Neural cell (in vitro differentiated cells): ENCODE measurements around the gene ANKS1B. TPM values are rescaled to one million over a fixed set of nuclear protein-coding genes. Genes with fewer than 3 reads are reported as not detected.

Source experiments
- H2AFZ ChIP-seq: fragments of 200-600, 300-800 bp; sonication (generic), shearing (Covaris generic); 2 replicates; pipeline ENCODE4 v1.6.0; 2014; ENCODE audit warnings: low read depth, mild to moderate bottlenecking, antibody characterized with exemption, low read length, moderate library complexity
- H3F3A ChIP-seq: fragments of 200-600 bp; shearing (Covaris generic); 2 replicates; pipeline ENCODE4 v1.6.1; 2016; ENCODE audit warnings: mild to moderate bottlenecking, moderate library complexity, mixed read lengths, antibody characterized with exemption, low read length; ENCODE audit not compliant: insufficient read depth, poor library complexity, severe bottlenecking
- H3K27ac ChIP-seq: fragments of 200-600, 300-800 bp; sonication (generic), shearing (Covaris generic); 2 replicates; pipeline ENCODE4 v1.5.1; 2014; ENCODE audit warnings: mild to moderate bottlenecking, low read length, moderate library complexity
- H3K27me3 ChIP-seq: fragments of 300-800, 200-600 bp; sonication (generic), shearing (Covaris generic); 2 replicates; pipeline ENCODE4 v1.6.0; 2014; ENCODE audit warnings: mild to moderate bottlenecking, low read depth, low read length, moderate library complexity; ENCODE audit not compliant: insufficient read depth
- H3K36me3 ChIP-seq: fragments of 300-800, 200-600 bp; sonication (generic), shearing (Covaris generic); 2 replicates; pipeline ENCODE4 v1.5.1; 2014; ENCODE audit warnings: mild to moderate bottlenecking, antibody characterized with exemption, low read length, moderate library complexity; ENCODE audit not compliant: insufficient read depth
- H3K4me2 ChIP-seq: fragments of 300-800, 200-600 bp; sonication (generic), shearing (Covaris generic); 2 replicates; pipeline ENCODE4 v1.6.0; 2014; ENCODE audit warnings: mild to moderate bottlenecking, low read length
- H3K4me3 ChIP-seq: fragments of 300-800, 200-600 bp; sonication (generic), shearing (Covaris generic); 2 replicates; pipeline ENCODE4 v1.5.1; 2014; ENCODE audit warnings: mild to moderate bottlenecking, low read length, moderate library complexity
- H3K79me2 ChIP-seq: fragments of 200-600 bp; shearing (Covaris generic); replicated peaks from 2 replicates; pipeline ENCODE4 v1.6.0; 2014; ENCODE audit warnings: mild to moderate bottlenecking, low read length, moderate library complexity; ENCODE audit not compliant: insufficient read depth
- H3K9ac ChIP-seq: fragments of 300-800, 200-600 bp; sonication (generic), shearing (Covaris generic); 2 replicates; pipeline ENCODE4 v1.6.1; 2016; ENCODE audit warnings: mild to moderate bottlenecking, low read length, mixed read lengths
- H3K9me2 ChIP-seq: fragments of 200-600 bp; shearing (Covaris generic); 2 replicates; pipeline ENCODE4 v1.6.1; 2016; ENCODE audit warnings: mild to moderate bottlenecking, low read length, mixed read lengths; ENCODE audit not compliant: insufficient read depth
- H3K9me3 ChIP-seq: fragments of 200-600, 300-800 bp; sonication (generic), shearing (Covaris generic); 2 replicates; pipeline ENCODE4 v1.6.1; 2016; ENCODE audit warnings: mild to moderate bottlenecking, mixed run types, low read length, moderate library complexity, mixed read lengths
- H4K20me1 ChIP-seq: fragments of 200-600 bp; shearing (Covaris generic); 2 replicates; pipeline ENCODE4 v1.6.1; 2016; ENCODE audit warnings: mild to moderate bottlenecking, mixed run types; ENCODE audit not compliant: insufficient read depth
- EP300 ChIP-seq: fragments of 450-650 bp; conservative IDR thresholded peaks from 2 replicates; pipeline ENCODE4 v1.6.1; 2014; ENCODE audit warnings: antibody characterized with exemption, mild to moderate bottlenecking, moderate library complexity; ENCODE audit not compliant: poor library complexity, severe bottlenecking
- EZH2 ChIP-seq: fragments of 200-600, 300-800 bp; shearing (Covaris generic), sonication (generic); IDR thresholded peaks from 2 replicates; pipeline ENCODE4 v1.6.1; 2014; ENCODE audit warnings: antibody characterized with exemption, low read length, borderline replicate concordance, mild to moderate bottlenecking; ENCODE audit not compliant: insufficient read depth, poor library complexity, severe bottlenecking
- MXI1 ChIP-seq: fragments of 450-650 bp; conservative IDR thresholded peaks from 2 replicates; pipeline ENCODE4 v1.6.1; 2014; ENCODE audit warnings: antibody characterized with exemption, mild to moderate bottlenecking; ENCODE audit not compliant: poor library complexity, severe bottlenecking
- POLR2AphosphoS5 ChIP-seq: IDR thresholded peaks from 2 replicates; pipeline ENCODE4 v1.6.1; 2012
- RAD21 ChIP-seq: fragments of 450-650 bp; conservative IDR thresholded peaks from 2 replicates; pipeline ENCODE4 v1.6.1; 2014; ENCODE audit warnings: antibody characterized with exemption, mild to moderate bottlenecking, moderate library complexity
- TAF1 ChIP-seq: IDR thresholded peaks from 2 replicates; pipeline ENCODE4 v1.6.1; 2012; ENCODE audit warnings: low read depth
- polyA plus RNA-seq: library from polyadenylated mRNA; depleted of rRNA; stranded (reverse); fragments of >200 nt; gene quantifications from 2 replicates; pipeline ENCODE4 v1.2.3, GENCODE V29; 2014
- TF ChIP-seq, protein P1 (sequence below): IDR thresholded peaks from 2 replicates; pipeline ENCODE4 v1.6.1; 2012; ENCODE audit warnings: borderline replicate concordance
- TF ChIP-seq, protein P2 (sequence below): fragments of 450-650 bp; IDR thresholded peaks from 2 replicates; pipeline ENCODE4 v1.5.1; 2014; ENCODE audit warnings: antibody characterized with exemption, mild to moderate bottlenecking, moderate library complexity; ENCODE audit not compliant: poor library complexity, severe bottlenecking

Gene ANKS1B
- polyA plus RNA-seq, 1 donor from 2014 or later = 65.6 TPM

DNA sequence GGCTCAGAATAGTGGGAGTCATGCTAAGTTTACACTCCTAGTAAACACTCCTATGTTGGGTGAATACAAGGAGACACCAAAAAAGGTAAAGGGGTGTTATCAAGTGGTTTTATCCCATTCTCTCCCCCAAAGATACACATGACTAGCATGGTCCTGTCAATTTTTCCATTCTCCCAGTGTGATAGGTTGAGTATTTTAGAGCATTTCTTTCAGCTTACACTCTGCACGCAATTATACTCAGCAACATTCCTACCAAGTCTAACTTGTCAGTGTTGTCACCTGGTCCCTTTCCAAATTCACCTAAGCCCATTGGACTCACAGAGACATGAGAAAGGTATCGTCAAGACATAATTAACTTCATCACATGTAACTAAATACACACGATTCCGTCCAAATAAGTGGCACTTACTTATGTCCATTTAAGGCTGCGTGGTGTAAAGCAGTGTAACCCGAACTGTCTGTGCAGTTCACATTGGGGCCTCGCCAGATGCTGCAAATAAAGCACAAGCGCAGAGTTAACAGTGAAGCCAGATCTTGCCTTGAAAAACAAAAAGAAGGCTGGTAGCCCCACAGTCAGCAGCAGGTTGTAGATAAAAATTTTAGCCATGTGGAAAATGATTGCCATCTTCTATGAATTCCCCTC lies 159.7 kb downstream of the ANKS1B start:
- Histone ChIP-seq H3K36me3 (no peaks in the 10 kb centered on the region), H3K9me3 (no peaks in the 10 kb centered on the region), H3K4me3 (no peak overlapping the region), H2AFZ (no peak overlapping the region), H3K4me2 (no peak overlapping the region), H3F3A (no peaks in the 10 kb centered on the region), H3K79me2 (no peaks in the 10 kb centered on the region), H3K9ac (no peak overlapping the region), H3K27ac (no peak overlapping the region), H4K20me1 (no peaks in the 10 kb centered on the region), H3K9me2 (no peaks in the 10 kb centered on the region), H3K27me3 (no peaks in the 10 kb centered on the region)
- TF ChIP-seq RAD21 = no peak
- TF ChIP-seq POLR2AphosphoS5 = no peak
- TF ChIP-seq EP300 = no peak
- TF ChIP-seq, protein P1, sequence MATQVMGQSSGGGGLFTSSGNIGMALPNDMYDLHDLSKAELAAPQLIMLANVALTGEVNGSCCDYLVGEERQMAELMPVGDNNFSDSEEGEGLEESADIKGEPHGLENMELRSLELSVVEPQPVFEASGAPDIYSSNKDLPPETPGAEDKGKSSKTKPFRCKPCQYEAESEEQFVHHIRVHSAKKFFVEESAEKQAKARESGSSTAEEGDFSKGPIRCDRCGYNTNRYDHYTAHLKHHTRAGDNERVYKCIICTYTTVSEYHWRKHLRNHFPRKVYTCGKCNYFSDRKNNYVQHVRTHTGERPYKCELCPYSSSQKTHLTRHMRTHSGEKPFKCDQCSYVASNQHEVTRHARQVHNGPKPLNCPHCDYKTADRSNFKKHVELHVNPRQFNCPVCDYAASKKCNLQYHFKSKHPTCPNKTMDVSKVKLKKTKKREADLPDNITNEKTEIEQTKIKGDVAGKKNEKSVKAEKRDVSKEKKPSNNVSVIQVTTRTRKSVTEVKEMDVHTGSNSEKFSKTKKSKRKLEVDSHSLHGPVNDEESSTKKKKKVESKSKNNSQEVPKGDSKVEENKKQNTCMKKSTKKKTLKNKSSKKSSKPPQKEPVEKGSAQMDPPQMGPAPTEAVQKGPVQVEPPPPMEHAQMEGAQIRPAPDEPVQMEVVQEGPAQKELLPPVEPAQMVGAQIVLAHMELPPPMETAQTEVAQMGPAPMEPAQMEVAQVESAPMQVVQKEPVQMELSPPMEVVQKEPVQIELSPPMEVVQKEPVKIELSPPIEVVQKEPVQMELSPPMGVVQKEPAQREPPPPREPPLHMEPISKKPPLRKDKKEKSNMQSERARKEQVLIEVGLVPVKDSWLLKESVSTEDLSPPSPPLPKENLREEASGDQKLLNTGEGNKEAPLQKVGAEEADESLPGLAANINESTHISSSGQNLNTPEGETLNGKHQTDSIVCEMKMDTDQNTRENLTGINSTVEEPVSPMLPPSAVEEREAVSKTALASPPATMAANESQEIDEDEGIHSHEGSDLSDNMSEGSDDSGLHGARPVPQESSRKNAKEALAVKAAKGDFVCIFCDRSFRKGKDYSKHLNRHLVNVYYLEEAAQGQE = no peak
- no peak for TF ChIP-seq MXI1
- TF ChIP-seq, protein P2, sequence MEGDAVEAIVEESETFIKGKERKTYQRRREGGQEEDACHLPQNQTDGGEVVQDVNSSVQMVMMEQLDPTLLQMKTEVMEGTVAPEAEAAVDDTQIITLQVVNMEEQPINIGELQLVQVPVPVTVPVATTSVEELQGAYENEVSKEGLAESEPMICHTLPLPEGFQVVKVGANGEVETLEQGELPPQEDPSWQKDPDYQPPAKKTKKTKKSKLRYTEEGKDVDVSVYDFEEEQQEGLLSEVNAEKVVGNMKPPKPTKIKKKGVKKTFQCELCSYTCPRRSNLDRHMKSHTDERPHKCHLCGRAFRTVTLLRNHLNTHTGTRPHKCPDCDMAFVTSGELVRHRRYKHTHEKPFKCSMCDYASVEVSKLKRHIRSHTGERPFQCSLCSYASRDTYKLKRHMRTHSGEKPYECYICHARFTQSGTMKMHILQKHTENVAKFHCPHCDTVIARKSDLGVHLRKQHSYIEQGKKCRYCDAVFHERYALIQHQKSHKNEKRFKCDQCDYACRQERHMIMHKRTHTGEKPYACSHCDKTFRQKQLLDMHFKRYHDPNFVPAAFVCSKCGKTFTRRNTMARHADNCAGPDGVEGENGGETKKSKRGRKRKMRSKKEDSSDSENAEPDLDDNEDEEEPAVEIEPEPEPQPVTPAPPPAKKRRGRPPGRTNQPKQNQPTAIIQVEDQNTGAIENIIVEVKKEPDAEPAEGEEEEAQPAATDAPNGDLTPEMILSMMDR = no peak
- no peak for TF ChIP-seq TAF1
- TF ChIP-seq EZH2 = no peak

DNA sequence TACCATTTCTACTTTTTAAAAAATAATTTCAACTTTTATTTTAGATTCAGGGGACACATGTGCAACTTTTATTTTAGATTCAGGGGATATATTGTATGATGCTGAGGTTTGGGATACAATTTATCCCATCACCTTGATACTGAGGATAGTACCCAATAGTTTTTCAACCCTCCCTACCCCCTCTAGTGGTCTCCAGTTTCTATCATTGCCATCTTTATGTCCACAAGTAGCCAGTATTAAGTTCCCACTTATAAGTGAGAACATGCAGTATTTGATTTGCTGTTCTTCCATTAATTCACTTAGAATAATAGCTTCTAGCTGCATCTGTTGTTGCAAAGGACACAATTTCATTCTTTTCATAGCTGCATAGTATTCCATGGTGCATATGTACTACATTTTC lies 162.5 kb downstream of the ANKS1B start:
- Histone ChIP-seq H4K20me1 (no peaks in the 10 kb centered on the region), H3K9ac (no peak overlapping the region), H3K4me3 (no peak overlapping the region), H3F3A (no peaks in the 10 kb centered on the region), H3K79me2 (no peaks in the 10 kb centered on the region), H3K9me2 (no peaks in the 10 kb centered on the region), H3K27ac (no peak overlapping the region), H2AFZ (no peak overlapping the region), H3K27me3 (no peaks in the 10 kb centered on the region), H3K36me3 (no peaks in the 10 kb centered on the region), H3K4me2 (no peak overlapping the region), H3K9me3 (no peaks in the 10 kb centered on the region)
- no peak for TF ChIP-seq MXI1
